HEK293 (cell line): ENCODE data around the gene QSOX1.

Experiments
- FEZF1 ChIP-seq: fragments of 450-650 bp; formaldehyde crosslinking; IDR thresholded peaks from 2 replicates; pipeline ENCODE4 v1.5.1; 2016; ENCODE audit warnings: missing biosample characterization, missing genetic modification characterization
- HOXC10 ChIP-seq: sonication (generic); formaldehyde crosslinking; IDR thresholded peaks from 2 replicates; pipeline ENCODE4 v1.8.1; 2023; ENCODE audit warnings: mild to moderate bottlenecking, missing genetic modification reagents
- IKZF3 ChIP-seq: fragments of 450-650 bp; IDR thresholded peaks from 2 replicates; pipeline ENCODE4 v1.5.0; 2018; ENCODE audit warnings: missing biosample characterization, mild to moderate bottlenecking, missing genetic modification characterization, moderate library complexity
- KLF9 ChIP-seq: fragments of 450-650 bp; formaldehyde crosslinking; IDR thresholded peaks from 2 replicates; pipeline ENCODE4 v1.5.1; 2016; ENCODE audit warnings: missing biosample characterization, missing genetic modification characterization, low read depth
- SCRT1 ChIP-seq: fragments of 450-650 bp; formaldehyde crosslinking; IDR thresholded peaks from 2 replicates; pipeline ENCODE4 v1.5.1; 2016; ENCODE audit warnings: missing biosample characterization, missing genetic modification characterization, borderline replicate concordance
- SCRT2 ChIP-seq: fragments of 450-650 bp; formaldehyde crosslinking; IDR thresholded peaks from 2 replicates; pipeline ENCODE4 v1.5.1; 2016; ENCODE audit warnings: missing biosample characterization, missing genetic modification characterization
- SP2 ChIP-seq: fragments of 450-650 bp; formaldehyde crosslinking; IDR thresholded peaks from 2 replicates; pipeline ENCODE4 v1.5.1; 2016; ENCODE audit warnings: missing biosample characterization, missing genetic modification characterization
- SP3 ChIP-seq: fragments of 450-650 bp; formaldehyde crosslinking; IDR thresholded peaks from 2 replicates; pipeline ENCODE4 v1.5.1; 2016; ENCODE audit warnings: missing biosample characterization, missing genetic modification characterization
- SP7 ChIP-seq: fragments of 450-650 bp; formaldehyde crosslinking; IDR thresholded peaks from 2 replicates; pipeline ENCODE4 v1.5.1; 2016; ENCODE audit warnings: missing biosample characterization, missing genetic modification characterization
- TCF7L2 ChIP-seq: IDR thresholded peaks from 2 replicates; pipeline ENCODE4 v1.6.1; 2011; ENCODE audit warnings: low read depth, mild to moderate bottlenecking, inconsistent platforms, low read length, moderate library complexity, borderline replicate concordance
- ZBTB17 ChIP-seq: fragments of 450-650 bp; formaldehyde crosslinking; IDR thresholded peaks from 2 replicates; pipeline ENCODE4 v1.5.1; 2016; ENCODE audit warnings: missing biosample characterization, missing genetic modification characterization
- ZBTB48 ChIP-seq: fragments of 450-650 bp; formaldehyde crosslinking; IDR thresholded peaks from 2 replicates; pipeline ENCODE4 v1.5.1; 2016; ENCODE audit warnings: missing biosample characterization, missing genetic modification characterization
- ZEB2 ChIP-seq: fragments of 450-650 bp; formaldehyde crosslinking; IDR thresholded peaks from 2 replicates; pipeline ENCODE4 v1.5.1; 2016; ENCODE audit warnings: missing biosample characterization, missing genetic modification characterization
- ZNF146 ChIP-seq: fragments of 450-650 bp; formaldehyde crosslinking; IDR thresholded peaks from 2 replicates; pipeline ENCODE4 v1.5.1; 2016; ENCODE audit warnings: missing biosample characterization, missing genetic modification characterization
- ZNF169 ChIP-seq: fragments of 450-650 bp; formaldehyde crosslinking; IDR thresholded peaks from 2 replicates; pipeline ENCODE4 v1.5.1; 2016; ENCODE audit warnings: missing biosample characterization, missing genetic modification characterization
- ZNF184 ChIP-seq: fragments of 450-650 bp; IDR thresholded peaks from 2 replicates; pipeline ENCODE4 v1.5.1; 2018; ENCODE audit warnings: missing biosample characterization, mild to moderate bottlenecking, missing genetic modification characterization
- ZNF24 ChIP-seq: fragments of 450-650 bp; formaldehyde crosslinking; IDR thresholded peaks from 2 replicates; pipeline ENCODE4 v1.5.1; 2016; ENCODE audit warnings: missing biosample characterization, missing genetic modification characterization
- ZNF335 ChIP-seq: fragments of 450-650 bp; formaldehyde crosslinking; conservative IDR thresholded peaks from 2 replicates; pipeline ENCODE4 v1.5.1; 2016; ENCODE audit warnings: missing biosample characterization, missing genetic modification characterization
- ZNF423 ChIP-seq: fragments of 450-650 bp; formaldehyde crosslinking; IDR thresholded peaks from 2 replicates; pipeline ENCODE4 v1.5.1; 2016; ENCODE audit warnings: missing biosample characterization, missing genetic modification characterization
- ZNF561 ChIP-seq: fragments of 450-650 bp; IDR thresholded peaks from 2 replicates; pipeline ENCODE4 v1.5.1; 2018; ENCODE audit warnings: missing biosample characterization, missing genetic modification characterization, borderline replicate concordance
- ZNF660 ChIP-seq: fragments of 450-650 bp; IDR thresholded peaks from 2 replicates; pipeline ENCODE4 v1.5.1; 2018; ENCODE audit warnings: missing biosample characterization, mild to moderate bottlenecking, missing genetic modification characterization
- ZNF747 ChIP-seq: fragments of 450-650 bp; formaldehyde crosslinking; IDR thresholded peaks from 2 replicates; pipeline ENCODE4 v1.5.1; 2016; ENCODE audit warnings: missing biosample characterization, missing genetic modification characterization
- ZNF785 ChIP-seq: fragments of 450-650 bp; formaldehyde crosslinking; IDR thresholded peaks from 2 replicates; pipeline ENCODE4 v1.5.1; 2016; ENCODE audit warnings: missing biosample characterization, missing genetic modification characterization
- ZSCAN16 ChIP-seq: fragments of 450-650 bp; formaldehyde crosslinking; IDR thresholded peaks from 2 replicates; pipeline ENCODE4 v1.5.1; 2016; ENCODE audit warnings: missing biosample characterization, missing genetic modification characterization
- ZXDB ChIP-seq: fragments of 450-650 bp; formaldehyde crosslinking; IDR thresholded peaks from 2 replicates; pipeline ENCODE4 v1.5.1; 2016; ENCODE audit warnings: missing biosample characterization, missing genetic modification characterization
- TF ChIP-seq, protein P1 (sequence below): fragments of 450-650 bp; formaldehyde crosslinking; IDR thresholded peaks from 2 replicates; pipeline ENCODE4 v1.5.1; 2017; ENCODE audit warnings: missing biosample characterization, missing genetic modification characterization
- TF ChIP-seq, protein P2 (sequence below): fragments of 450-650 bp; formaldehyde crosslinking; IDR thresholded peaks from 2 replicates; pipeline ENCODE4 v1.5.1; 2016; ENCODE audit warnings: missing biosample characterization, missing genetic modification characterization
- TF ChIP-seq, protein P3 (sequence below): fragments of 450-650 bp; formaldehyde crosslinking; IDR thresholded peaks from 2 replicates; pipeline ENCODE4 v1.5.1; 2016; ENCODE audit warnings: missing biosample characterization, missing genetic modification characterization
- TF ChIP-seq, protein P4 (sequence below): fragments of 450-650 bp; formaldehyde crosslinking; IDR thresholded peaks from 2 replicates; pipeline ENCODE4 v1.5.1; 2017; ENCODE audit warnings: missing biosample characterization, missing genetic modification characterization
- TF ChIP-seq, protein P5 (sequence below): fragments of 450-650 bp; formaldehyde crosslinking; optimal IDR thresholded peaks from 2 replicates; pipeline ENCODE3; 2016; ENCODE audit warnings: missing biosample characterization, mild to moderate bottlenecking, missing genetic modification characterization

QSOX1 gene

DNA sequence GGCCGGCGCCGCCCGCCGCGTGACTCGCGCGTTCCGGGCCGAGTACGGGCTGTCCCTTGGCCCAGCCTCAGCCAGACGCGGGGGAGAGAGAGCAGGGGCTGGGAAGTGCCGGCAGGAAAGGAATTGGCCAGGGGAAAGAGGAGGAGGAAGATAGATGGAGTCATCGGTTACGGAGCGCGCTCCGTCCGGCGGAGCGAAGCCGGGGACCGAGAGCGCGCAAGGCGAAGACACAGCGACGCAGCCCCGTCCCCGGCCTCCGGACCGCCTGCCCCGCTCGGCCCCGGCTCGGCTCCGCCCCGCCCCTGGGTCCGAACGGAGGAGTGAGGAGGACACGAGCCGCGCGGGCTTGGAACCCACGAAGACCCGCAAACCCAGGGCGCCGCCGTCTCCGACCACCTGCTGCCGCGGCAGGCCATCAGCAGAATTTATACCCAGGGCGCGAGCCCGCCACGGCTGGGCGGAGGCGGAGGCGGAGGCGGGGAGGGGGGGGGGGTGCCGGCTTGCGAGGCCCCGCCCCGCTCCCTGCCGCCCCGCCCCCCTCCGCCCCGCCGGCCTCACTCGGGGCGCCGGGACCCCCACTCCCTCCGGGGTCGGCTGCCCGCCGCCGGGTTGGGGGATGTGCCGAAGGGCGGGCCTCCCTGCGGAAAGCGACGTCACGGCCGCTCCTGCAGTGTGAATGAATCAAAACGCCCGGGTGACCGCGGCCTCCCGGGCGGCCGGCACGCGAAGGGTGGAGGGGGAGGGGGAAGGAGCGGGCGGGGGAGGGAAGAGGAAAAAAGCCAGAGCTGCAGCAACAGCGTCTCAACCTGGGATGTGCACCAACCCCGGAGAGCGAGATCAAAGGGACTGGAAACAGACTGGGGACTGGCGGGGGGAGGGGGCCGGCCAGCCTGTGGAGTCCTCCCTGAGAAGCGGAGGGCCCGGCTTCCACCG is 75.1 kb downstream of the QSOX1 start, which contains the start of gene LHX4 (continued):
- TF ChIP-seq, protein P1, sequence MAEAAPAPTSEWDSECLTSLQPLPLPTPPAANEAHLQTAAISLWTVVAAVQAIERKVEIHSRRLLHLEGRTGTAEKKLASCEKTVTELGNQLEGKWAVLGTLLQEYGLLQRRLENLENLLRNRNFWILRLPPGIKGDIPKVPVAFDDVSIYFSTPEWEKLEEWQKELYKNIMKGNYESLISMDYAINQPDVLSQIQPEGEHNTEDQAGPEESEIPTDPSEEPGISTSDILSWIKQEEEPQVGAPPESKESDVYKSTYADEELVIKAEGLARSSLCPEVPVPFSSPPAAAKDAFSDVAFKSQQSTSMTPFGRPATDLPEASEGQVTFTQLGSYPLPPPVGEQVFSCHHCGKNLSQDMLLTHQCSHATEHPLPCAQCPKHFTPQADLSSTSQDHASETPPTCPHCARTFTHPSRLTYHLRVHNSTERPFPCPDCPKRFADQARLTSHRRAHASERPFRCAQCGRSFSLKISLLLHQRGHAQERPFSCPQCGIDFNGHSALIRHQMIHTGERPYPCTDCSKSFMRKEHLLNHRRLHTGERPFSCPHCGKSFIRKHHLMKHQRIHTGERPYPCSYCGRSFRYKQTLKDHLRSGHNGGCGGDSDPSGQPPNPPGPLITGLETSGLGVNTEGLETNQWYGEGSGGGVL (tag by site-specific recombination): peak; percentile 55
- TF ChIP-seq SP2 (tag by site-specific recombination): peak; percentile 44; the same call in 1 of the 2 replicates
- TF ChIP-seq ZNF24 (tag by site-specific recombination): 0 out of 2 replicates have a peak, but pooled peaks have one; percentile 37
- TF ChIP-seq, protein P2, sequence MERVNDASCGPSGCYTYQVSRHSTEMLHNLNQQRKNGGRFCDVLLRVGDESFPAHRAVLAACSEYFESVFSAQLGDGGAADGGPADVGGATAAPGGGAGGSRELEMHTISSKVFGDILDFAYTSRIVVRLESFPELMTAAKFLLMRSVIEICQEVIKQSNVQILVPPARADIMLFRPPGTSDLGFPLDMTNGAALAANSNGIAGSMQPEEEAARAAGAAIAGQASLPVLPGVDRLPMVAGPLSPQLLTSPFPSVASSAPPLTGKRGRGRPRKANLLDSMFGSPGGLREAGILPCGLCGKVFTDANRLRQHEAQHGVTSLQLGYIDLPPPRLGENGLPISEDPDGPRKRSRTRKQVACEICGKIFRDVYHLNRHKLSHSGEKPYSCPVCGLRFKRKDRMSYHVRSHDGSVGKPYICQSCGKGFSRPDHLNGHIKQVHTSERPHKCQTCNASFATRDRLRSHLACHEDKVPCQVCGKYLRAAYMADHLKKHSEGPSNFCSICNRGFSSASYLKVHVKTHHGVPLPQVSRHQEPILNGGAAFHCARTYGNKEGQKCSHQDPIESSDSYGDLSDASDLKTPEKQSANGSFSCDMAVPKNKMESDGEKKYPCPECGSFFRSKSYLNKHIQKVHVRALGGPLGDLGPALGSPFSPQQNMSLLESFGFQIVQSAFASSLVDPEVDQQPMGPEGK (tag by site-specific recombination): peak; percentile 55; the same call in 1 of the 2 replicates
- no peak for TF ChIP-seq ZNF184 (tag by site-specific recombination)
- TF ChIP-seq, protein P3, sequence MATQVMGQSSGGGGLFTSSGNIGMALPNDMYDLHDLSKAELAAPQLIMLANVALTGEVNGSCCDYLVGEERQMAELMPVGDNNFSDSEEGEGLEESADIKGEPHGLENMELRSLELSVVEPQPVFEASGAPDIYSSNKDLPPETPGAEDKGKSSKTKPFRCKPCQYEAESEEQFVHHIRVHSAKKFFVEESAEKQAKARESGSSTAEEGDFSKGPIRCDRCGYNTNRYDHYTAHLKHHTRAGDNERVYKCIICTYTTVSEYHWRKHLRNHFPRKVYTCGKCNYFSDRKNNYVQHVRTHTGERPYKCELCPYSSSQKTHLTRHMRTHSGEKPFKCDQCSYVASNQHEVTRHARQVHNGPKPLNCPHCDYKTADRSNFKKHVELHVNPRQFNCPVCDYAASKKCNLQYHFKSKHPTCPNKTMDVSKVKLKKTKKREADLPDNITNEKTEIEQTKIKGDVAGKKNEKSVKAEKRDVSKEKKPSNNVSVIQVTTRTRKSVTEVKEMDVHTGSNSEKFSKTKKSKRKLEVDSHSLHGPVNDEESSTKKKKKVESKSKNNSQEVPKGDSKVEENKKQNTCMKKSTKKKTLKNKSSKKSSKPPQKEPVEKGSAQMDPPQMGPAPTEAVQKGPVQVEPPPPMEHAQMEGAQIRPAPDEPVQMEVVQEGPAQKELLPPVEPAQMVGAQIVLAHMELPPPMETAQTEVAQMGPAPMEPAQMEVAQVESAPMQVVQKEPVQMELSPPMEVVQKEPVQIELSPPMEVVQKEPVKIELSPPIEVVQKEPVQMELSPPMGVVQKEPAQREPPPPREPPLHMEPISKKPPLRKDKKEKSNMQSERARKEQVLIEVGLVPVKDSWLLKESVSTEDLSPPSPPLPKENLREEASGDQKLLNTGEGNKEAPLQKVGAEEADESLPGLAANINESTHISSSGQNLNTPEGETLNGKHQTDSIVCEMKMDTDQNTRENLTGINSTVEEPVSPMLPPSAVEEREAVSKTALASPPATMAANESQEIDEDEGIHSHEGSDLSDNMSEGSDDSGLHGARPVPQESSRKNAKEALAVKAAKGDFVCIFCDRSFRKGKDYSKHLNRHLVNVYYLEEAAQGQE (tag by site-specific recombination): 0 out of 2 replicates have a peak, but pooled peaks have one; percentile 27
- TF ChIP-seq ZNF423 (tag by site-specific recombination): peak; percentile 41; the same call in 1 of the 2 replicates
- TF ChIP-seq, protein P4, sequence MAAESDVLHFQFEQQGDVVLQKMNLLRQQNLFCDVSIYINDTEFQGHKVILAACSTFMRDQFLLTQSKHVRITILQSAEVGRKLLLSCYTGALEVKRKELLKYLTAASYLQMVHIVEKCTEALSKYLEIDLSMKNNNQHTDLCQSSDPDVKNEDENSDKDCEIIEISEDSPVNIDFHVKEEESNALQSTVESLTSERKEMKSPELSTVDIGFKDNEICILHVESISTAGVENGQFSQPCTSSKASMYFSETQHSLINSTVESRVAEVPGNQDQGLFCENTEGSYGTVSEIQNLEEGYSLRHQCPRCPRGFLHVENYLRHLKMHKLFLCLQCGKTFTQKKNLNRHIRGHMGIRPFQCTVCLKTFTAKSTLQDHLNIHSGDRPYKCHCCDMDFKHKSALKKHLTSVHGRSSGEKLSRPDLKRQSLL (tag by site-specific recombination): 0 out of 2 replicates have a peak, but pooled peaks have one; percentile 5
- TF ChIP-seq ZEB2: peak; percentile 33; the same call in 1 of the 2 replicates
- peak; percentile 95 for TF ChIP-seq SCRT2 (tag by site-specific recombination)
- peak; percentile 74 for TF ChIP-seq IKZF3 (tag by site-specific recombination)
- 0 out of 2 replicates have a peak, but pooled peaks have one; percentile 48 for TF ChIP-seq HOXC10
- TF ChIP-seq, protein P5, sequence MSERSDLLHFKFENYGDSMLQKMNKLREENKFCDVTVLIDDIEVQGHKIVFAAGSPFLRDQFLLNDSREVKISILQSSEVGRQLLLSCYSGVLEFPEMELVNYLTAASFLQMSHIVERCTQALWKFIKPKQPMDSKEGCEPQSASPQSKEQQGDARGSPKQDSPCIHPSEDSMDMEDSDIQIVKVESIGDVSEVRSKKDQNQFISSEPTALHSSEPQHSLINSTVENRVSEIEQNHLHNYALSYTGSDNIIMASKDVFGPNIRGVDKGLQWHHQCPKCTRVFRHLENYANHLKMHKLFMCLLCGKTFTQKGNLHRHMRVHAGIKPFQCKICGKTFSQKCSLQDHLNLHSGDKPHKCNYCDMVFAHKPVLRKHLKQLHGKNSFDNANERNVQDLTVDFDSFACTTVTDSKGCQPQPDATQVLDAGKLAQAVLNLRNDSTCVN (tag by site-specific recombination): peak; percentile 98
- 0 out of 2 replicates have a peak, but pooled peaks have one; percentile 29 for TF ChIP-seq ZNF785 (tag by site-specific recombination)
- TF ChIP-seq ZBTB48 (tag by site-specific recombination): peak; percentile 44; the same call in 1 of the 2 replicates
- peak; percentile 17; the same call in 1 of the 2 replicates for TF ChIP-seq ZBTB17 (tag by site-specific recombination)
- 0 out of 2 replicates have a peak, but pooled peaks have one; percentile 40 for TF ChIP-seq ZNF660
- TF ChIP-seq FEZF1 (tag by site-specific recombination): peak; percentile 26
- TF ChIP-seq ZNF169 (tag by site-specific recombination): no peak
- 0 out of 2 replicates have a peak, but pooled peaks have one; percentile 40 for TF ChIP-seq ZSCAN16
- 0 out of 2 replicates have a peak, but pooled peaks have one; percentile 32 for TF ChIP-seq ZNF561 (tag by site-specific recombination)
- no peak for TF ChIP-seq ZNF146 (tag by site-specific recombination)
- no peak; the same call in 1 of the 2 replicates for TF ChIP-seq SP7
- TF ChIP-seq TCF7L2: peak; percentile 97
- TF ChIP-seq ZNF335 (tag by site-specific recombination): peak; percentile 55
- peak; percentile 52; the same call in 1 of the 2 replicates for TF ChIP-seq ZXDB
- peak; percentile 82 for TF ChIP-seq SCRT1 (tag by site-specific recombination)
- no peak for TF ChIP-seq ZNF747 (tag by site-specific recombination)
- TF ChIP-seq KLF9 (tag by site-specific recombination): no peak
- TF ChIP-seq SP3: peak; percentile 63
